HG02885 (cell line): ENCODE results near the gene MBP.
"Not testable (repeated sequence)": the region's sequence is repeated elsewhere in the genome, so short reads cannot be mapped to it uniquely, and the experiment has no call there.

Source experiments
- ATAC-seq: cut with Tn5 transposase; IDR thresholded peaks from one replicate; pipeline ENCODE4 v1.9.1; 2021; ENCODE audit warnings: mild to moderate bottlenecking; ENCODE audit not compliant: unreplicated experiment, poor library complexity

The MBP gene

DNA sequence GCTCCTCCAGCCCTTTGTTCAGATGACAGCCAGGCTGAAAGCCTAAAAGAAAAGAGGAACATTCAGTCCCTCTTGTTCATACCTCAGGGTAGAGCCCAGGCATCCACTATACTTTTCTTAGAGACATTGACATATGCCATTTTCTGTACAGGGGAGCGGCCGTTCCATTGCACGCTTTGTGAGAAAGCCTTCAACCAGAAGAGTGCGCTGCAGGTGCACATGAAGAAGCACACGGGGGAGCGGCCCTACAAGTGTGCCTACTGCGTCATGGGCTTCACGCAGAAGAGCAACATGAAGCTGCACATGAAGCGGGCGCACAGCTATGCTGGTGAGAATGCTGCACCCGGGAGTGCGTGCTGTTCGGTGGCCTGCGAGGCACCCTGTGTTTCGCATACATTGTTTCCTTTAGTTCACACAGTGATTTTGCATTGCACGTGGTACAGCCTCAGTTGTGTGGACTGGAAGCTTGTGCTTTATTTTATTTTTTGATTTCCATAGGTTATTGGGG is 172.0 kb downstream of the MBP start:
- ATAC-seq: no peak

DNA sequence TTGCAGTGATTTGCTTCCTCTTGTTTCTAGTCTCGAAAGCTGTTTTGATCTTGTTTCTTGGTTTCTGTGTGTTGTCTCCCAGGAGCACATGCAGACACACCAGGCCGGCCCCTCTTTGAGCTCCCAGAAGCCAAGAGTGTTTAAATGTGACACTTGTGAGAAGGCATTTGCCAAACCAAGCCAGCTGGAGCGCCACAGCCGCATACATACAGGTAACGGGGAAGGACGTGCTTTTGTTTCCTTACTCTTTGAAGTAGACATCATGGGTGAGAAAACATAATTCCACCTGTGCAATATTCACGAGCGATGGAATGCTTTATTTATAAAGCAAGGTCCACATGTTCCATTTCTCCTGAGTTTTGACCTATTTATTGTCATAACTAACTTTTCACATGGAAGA is 173.0 kb downstream of the MBP start:
- ATAC-seq: no peak

DNA sequence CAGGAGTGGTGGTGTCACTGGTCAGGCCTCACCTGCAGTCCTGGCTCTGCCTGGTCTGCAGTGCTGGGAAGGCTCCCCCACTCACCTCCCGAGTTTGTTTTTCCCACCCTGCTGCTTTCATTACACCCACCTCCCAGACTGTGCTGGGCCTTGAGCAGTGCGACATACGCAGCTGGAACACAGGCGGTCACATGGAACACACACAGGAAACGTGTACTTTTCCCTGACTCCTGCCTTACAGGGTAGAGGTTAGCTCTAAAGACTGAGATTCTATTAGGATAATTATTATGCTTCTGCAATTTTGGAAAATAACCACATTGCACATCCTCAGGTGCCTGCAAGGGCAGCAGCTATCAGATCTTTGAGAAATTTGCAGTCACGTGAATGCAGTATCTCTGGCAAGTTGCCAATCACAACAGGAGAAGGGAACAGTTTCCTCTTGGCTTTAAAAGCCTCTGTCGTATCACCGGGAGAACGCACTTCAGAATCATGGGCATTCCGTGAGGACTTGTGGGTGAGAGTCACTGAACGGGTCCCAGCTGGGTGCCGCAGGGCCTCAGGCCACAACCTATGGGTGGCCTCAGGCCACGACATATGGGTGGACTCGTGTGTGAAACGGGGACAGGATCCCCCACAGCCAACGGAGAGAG is 173.8 kb downstream of the MBP start:
- no peak for ATAC-seq

DNA sequence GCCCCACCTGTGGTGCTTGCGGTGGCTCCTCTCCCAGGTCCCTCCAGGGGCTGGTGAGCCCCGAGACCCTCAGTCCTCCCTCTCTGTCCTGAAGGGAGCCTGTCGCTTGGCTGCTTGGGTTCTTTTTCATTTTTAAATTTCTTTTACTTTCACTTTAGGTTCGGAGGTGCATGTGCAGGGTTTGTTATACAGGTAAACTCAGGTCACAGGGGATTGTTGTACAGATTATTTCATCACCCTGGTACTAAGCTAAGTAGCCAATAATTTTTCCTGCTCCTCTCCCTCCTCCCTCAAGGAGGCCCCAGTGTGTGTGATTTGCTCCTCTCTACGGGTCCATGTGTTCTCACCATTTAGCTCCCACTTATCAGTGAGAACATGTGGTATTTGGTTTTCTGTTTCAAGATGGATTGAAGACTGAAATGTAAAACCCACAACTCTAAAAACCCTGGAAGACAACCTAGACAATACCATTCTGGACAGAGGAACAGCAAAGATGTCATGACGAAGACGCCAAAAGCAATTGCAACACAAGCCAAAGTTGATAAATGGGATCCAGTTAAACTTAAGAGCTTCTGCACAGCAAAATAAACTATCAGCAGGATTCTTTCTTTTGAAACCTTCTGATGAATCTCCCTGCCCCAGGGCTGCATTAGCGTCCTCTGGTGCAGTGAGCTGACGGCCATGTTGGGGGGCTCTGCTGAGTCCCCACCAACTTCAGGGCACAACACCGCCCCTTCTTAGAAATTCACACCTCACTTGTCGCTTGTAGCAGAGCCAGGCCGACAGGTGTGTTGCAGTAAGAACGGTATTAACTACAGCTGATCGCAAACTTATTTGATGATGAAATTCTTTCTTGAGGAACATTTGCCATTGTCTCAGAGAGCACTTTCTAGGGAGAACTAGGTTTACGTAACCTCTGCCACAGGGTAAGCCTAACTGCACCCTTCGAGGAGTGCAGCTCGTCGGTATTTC is 174.9 kb downstream of the MBP start:
- no peak for ATAC-seq

DNA sequence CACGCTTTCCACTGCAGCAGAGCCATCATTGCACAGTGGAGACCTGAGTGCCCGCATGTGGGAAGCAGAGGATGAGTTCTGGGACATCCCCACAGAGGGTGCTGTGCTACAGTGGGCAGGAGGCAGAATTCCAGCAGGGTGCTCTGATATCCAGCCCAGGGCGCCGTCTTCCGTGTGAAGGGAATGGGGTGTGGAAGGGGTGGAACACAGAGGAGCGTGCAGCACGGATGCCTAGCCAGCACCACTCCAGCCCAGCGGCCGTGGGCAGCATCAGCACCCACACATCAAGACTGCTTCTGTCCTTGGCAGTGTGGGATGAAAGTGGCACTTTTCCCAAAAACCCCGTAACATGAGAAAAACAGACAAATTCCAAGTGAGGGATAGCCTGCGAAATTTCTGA is 175.9 kb downstream of the MBP start:
- ATAC-seq: no peak

DNA sequence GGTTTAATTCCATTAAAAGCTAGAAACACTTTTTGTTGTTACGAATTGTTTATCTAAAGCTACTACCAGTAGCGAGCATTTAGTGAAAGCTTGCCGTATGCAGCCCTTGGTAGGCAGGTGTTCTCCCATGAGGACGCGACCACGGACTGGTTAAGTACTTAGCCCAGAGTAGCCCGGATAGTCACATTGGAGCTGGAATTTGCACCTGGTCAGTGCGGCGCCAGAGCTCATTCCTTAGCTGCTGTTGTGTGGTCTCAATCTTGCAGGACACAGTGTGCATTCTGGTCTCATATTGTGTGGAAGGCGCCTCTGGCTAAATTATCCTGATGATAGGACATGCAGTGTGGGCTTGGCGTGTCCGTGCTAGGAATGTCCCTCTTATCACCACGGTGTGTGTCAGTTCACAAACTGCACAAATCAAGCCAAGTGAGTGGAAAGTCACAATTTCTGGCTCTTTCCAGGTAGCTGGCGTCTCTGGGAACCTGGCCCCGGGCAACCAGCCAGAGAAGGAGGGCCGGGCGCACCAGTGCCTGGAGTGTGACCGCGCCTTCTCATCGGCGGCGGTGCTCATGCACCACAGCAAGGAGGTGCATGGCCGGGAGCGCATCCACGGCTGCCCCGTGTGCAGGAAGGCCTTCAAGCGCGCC is 176.9 kb downstream of the MBP start:
- no peak for ATAC-seq

DNA sequence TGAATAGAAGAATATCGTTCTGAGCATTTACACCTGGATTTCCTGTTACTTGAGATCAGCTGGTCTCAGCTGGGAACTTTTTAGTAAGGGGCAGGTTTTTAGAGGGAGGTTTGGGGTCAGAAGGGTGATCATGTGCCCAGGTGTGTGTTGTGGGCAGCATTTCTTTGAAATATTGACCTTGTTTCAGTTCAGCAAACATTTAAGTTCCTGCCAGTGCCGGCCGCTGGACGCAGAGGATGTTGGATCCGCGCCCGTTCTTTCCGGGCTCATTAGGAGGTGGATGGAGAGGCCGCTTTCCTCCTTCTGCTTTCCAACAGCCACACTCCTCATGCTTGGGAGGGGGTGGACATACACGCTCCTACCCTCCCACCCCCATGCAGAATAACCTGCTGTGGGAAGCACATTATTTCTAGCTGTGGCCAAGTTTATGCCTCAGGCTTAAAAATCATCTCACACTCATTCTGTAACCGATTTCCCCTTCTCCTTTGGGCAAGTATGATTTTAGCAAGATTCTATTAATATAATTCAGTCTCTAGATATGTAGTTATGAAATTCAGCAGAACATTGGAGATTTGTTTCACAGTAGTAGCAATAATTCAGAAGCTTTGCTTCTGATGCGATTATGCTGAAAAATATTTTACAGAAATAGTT is 178.9 kb downstream of the MBP start:
- no peak for ATAC-seq

DNA sequence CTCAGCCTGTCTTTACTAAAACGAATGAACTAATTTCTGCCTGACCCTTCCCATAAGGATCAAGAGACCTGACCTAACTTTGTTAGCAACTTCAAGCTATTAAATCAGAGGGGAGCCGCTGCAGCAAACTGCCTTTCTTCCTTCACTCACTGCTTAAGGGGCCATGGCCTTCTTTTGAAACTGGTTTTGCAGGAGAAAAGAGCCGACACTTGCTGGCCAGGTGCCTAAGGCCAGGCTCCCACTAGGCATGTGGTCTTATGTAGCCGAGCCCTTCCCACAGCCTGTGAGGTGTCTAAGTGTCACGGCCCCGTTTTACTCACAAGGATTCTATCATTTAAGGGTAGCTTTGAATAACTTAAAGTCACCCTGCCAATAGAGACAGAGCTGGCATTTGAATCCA is 179.4 kb downstream of the MBP start:
- no peak for ATAC-seq

DNA sequence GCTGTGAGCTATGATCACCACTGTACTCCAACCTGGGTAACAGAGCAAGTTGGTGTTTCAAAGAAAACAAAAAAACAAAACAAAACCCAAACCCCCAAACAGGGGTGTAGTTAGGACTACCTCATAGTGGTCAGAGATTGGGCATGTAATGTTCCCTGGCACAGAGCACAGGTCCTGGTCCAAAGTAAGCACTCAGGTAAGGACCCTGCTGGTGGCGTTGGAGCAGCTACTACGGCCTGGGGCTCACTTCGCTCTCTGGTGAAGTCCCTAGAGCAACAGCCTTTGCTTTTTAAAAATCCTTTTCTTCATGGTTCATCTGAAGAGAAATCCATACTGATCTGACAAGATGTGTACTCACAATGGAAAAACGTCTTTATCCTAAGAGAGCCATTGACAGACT is 179.8 kb downstream of the MBP start:
- ATAC-seq: no peak

DNA sequence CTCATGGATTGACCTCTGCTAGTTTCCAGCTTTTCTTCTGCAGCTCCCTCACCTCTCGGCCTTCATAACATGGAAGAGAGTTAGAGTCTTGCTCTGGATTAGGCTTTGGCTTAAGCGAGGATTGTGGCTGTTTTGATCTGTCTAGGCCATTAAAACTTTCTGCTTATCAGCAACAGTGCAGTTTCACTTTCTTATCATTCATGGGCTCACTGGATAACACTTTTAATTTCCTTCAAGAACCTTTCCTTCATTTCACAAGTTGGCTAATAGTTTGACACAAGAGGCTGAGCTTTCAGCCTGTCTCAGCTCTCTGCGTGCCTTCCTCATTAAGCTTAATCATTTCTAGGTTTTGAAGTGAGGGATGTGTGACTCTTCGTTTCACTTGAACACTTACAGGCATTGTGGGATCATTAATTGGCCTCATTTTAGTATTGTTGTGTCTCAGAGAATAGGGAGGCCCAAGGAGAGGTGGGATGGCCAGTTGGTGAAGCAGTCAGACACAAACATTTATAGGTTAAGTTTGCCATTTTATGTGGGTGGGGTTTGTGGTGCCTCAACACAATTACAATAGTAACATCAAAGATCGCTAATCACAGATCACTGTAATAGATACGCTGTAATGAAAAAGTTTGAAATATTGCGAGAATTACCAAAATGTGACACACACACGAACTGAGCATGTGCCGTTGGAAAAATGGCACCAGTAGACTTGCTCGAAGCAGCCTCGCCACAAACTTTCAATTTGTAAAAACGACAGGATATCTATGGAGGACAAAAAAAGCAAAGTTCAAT is 180.9 kb downstream of the MBP start:
- no peak for ATAC-seq

DNA sequence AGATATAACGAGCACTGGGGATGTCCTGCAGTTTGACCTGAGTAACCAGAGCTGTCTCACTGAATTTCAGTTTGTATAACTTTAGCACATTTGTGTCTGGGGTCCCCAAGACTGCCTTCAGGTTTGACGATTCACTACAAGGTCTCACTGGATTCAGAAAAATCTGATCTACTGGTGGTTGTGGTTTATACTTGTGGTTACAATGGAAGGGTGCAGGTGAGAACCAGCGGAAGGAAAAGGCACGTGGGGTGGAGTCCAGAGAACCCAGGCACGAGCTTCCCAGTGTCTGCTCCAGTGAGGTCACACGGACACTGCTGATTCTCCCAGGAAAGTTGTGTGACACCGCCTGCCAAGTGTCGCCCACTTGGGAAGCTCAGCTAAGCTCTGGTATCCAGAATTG is 184.2 kb downstream of the MBP start:
- ATAC-seq: no peak

DNA sequence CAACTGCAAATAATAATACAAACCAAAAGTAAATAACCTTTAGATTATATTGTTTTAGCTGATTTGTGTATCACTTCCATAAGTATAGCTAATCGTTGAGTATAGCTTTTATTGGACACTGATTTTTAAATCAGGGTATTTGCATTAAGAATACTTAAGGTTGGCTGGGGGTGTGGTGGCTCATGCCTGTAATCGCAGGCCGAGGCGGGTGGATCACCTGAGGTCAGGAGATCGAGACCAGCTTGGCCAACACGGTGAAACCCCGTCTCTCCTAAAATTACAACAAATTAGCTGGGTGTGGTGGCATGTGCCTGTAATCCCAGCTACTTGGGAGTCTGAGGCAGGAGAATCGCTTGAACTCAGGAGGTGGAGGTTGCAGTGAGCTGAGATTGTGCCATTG is 188.2 kb downstream of the MBP start:
- ATAC-seq: not testable (repeated sequence)

DNA sequence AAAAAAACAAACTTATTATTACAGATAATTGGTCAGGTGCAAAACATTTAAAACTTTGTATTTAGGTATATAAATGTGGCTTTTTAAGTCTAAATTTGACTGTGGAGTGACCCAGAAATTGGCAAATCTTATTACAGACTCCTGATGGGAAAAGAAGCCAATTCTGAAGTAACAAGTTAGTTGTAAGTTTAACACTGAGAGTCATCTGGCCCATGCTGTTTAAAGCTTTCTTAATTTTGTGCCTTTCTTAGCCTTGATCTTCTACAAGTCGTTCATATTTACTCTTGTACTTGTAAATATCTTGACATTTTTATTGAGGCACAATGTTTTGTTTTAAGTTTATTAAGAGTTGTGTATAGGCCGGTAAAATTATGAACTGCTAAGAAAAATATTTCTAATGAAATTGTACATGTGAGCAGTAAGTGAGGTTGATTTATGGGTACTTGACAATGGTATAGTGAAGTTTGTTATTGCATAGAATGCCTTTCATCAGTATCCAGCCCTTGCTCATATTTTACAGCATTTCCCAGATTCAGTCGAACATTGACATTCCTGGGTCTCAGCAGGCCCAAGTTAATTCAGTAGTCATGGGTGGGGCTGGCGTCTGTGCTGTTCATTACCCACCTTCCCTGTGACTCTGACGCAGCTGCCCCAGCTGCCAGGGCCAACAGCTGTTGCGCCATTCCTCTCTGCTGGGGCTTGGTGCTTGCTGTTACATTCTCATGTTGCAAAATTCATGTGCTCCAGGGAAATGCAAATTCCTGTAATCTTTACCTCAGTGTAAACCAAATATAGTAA is 188.8 kb downstream of the MBP start:
- no peak for ATAC-seq

DNA sequence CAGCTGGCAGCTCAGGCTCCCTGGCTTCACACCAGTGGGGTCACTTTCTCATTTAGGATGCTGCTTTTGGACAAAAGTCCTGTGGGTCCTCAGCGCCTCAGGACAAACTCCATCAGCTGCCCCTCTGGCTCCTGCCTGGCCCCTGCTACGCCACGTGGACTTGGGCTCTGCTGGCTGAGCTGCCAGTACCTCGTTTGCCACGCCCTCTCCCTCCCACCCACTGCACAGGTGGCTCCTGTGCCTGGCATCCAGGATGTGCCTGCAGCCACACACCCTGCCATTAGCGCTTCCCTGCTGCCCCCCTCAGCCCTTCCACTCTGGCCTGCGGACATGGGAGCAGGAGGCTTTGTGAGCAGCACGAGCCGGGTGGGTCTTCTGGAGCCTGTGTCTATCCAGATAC is 191.3 kb downstream of the MBP start:
- no peak for ATAC-seq

DNA sequence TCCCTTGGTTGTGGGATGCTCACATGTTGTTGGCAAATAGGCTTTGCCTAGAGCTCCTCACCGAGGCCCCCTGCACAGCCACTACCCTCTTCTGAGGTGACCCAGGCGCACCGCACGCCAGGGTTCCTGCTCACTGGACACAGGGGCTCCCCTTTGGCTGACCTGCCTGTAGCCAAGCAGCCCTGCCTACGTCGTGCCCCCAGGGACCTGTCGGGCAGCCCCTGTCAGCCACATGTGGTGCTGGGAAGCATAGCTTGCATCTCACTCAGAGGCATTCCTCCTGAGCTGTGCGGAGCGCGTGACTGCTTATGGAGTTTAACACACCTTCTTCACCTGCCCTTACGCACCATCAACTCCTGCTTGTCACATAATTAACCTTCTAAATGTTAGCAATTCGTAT is 194.0 kb downstream of the MBP start:
- no peak for ATAC-seq

DNA sequence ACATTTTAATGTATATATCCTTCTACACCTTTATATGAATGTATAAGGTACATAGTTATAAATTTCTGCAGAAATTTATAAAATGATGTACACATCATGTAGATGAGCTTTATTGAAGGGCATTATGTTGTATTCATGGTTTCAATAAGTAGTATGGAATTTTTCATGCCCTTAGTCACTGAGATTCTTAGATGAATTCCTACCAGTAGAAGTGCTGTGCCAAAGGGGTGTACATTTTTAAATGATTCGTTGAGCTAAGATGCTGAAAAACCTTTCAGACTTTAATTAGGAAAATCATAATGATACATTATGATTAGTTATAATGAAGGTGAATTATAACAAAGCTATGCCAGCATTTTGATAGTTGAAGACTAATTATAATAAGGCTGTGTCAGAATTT is 195.0 kb downstream of the MBP start:
- ATAC-seq: no peak

DNA sequence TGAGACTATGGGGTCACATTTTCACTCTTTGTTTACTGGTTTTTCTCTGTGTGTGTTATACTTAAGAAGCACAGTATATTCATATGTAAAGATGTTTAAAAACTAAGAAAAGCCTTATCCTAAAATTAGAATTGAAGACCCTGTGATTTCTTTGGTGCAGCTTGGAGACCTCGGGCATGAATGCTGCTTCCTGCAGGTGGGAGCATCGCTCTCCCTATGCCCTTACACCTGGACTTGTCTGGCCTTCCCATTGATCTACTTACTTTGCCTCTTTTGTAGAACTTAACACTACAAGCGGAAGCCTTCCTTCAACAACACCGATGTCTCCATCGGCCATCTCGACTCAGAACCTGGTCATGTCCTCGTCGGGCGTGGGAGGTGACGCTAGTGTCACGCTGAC is 195.7 kb downstream of the MBP start:
- ATAC-seq: no peak

DNA sequence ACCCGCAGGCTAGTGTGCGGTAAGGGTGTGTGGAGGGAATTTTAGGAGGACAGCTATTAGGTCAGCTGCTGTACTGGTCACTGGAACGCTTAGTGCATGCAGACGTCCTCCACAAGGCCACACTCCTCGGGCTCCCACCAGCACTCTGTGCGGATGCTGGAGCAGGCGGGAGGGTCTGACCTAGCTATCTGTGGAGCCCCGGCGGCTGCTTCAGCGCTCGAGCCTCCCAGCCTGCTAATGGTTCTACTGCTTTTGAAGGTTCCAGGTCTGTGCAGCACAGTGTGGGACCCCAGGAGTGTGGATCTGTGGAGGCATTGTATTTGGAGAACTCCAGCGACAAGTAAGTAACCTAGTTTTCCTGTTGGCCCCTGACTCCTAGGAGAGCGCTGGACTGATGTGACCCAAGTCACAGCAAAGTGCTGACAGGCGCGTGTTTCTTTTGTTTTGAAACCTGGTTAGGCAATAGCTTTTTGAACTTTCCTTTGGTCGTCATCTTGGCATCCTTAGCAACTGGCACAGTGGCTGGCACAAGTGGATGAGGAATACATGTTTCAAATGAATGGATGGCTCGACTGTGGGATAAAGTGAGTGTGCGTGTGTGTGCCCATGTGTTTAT is 196.8 kb downstream of the MBP start:
- no peak for ATAC-seq
